Stimulated activated CD4-positive, alpha-beta T cell treated with anti-CD3 and anti-CD28 coated beads, TNF-alpha, amount 100 ng/mL, for 24 hours (primary cell): ENCODE data around the gene ZKSCAN8.
"Not testable (repeated sequence)": the region's sequence is repeated elsewhere in the genome, so short reads cannot be mapped to it uniquely, and the experiment has no call there.

Source experiments
- DNase-seq, 3 experiments: peaks; one replicate each; pipeline ENCODE4 v3.0.0-alpha.2; 2020; ENCODE audit warnings: low read depth in 3 of 3

The ZKSCAN8 gene

DNA sequence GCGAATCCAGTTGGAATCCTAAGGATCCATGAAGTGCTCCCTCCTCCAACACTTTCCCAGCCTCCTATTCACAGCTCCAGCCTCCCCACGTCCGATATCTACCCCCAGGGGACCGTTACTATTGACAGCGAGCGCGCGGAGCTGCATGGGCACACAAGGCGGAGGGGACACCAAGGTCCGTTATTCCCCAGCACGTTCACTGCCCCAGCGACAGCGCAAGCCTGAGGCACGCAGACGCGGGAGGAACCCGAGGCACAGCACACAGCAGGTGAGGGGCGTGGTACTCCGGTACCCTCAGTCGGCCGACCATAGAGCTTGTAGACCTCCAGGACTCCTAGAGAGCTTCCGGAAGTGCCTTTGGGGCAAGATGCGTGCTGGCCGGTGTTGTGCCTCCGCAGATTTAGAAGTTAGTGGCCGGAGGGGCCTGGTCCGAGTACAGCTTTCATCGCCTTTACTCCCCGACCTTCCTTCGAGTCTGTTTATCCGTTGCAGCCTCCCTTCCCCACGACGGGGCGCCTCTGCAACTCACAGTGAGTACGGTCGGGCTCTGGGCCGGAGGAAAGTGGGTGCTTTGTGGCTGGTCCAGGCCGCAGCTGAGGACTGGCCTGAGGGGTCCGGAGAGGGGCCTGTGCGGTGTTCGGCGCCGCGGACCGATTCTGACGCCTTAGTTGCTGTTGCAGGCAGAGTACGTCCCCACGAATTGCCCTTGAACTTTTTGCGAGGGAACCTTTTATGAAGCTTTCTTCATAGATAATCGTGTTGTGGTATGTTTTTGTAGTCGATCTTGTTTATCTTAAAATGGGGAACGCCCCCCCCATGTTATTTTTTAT lies at the start of gene ZKSCAN8:
Gene ZKSCAN8, plus strand, starts transcription at position 384 of the 830 bp plus-strand sequence. CDS start 6,525 bp downstream, outside the sequence.
- peak; percentile 55 to 75 (median 63) for DNase-seq

DNA sequence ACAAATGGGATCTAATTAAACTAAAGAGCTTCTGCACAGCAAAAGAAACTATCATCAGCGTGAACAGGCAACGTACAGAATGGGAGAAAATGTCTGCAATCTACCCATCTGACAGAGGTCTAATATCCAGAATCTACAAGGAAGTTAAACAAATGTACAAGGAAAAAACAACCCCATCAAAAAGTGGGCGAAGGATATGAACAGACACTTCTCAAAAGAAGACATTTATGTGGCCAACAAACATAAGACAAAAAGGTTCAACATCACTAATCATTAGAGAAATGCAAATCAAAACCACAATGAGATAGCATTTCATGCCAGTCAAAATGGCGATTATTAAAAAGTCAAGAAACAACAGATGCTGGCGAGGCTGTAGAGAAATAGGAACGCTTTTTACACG lies 39.5 kb upstream of the ZKSCAN8 start:
- DNase-seq, result not testable (repeated sequence)

DNA sequence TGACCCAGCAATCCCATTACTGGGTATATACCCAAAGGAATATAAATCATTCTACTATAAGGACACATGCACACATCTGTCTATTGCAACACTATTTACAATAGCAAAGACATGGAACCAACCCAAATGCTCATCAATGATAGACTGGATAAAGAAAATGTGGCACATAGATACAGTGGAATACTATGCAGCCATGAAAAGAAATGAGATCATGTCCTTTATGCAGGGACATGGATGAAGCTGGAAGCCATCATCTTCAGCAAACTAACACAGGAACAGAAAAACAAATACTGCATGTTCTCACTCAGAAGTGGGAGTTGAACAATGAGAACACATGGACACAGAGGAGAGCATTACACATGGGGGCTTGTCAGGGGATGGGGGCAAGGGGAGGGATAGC lies 39.0 kb upstream of the ZKSCAN8 start:
- not testable (repeated sequence) for DNase-seq

DNA sequence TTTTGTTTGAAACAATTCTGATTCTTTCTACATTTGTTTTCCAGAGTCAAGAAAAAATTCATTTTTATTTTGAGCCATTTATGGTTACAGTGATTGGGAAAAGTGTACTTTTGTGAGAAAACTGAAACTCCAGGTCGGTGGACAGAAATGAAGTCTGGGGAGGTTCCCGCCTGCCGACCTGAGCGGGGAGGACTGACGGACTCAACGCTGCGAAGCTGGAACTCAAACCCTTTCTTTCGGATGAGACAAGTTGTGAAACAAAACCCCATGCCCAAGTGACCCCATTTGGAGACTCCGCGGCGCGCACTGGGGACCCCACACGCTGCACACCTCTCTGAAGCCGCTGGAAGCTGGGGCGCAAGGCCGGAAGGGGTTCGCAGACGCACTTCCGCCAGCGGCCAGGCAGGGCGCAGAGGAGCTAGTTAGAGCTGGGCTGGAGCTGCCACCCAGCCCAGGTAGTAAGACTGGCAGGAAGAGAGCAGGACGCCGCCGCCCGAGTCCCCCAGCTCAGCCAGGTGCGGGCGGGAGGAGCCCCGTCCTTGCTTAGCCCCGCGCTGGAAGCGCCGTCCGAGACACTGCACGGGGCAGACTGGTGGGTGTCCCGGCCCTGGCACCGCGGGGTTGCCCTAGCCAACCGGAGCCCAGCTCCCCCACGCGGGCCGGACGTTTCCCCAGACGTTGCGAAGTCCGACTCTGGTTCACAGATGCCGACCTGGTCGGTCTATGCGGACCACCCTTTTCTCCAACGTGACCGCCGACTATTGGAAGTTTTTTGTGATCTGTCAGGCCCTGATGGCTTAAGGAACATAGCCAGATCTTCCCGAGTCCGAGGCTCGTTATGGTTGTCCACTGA lies 37.1 kb upstream of the ZKSCAN8 start:
- peak; percentile 63 to 81 (median 64) for DNase-seq

DNA sequence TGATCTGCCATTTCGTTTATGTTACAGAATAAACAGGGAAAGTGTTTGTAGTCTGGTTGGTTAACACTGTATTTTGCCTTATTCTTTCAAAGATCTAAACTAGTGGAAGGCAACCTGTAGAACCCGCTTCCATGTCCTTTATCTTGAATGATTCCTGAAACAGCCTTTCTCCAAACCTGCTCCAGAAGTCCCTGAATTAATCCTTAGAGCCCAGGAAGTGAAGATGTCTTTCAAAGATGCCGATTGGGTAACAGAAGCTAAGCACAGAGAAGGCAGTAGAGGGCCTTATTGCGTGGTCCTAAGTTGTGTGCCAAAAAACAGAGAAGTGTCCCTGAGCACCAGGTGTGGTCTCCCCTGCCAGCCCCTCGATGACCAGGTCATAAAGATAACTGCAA lies 36.4 kb upstream of the ZKSCAN8 start:
- no peak for DNase-seq

DNA sequence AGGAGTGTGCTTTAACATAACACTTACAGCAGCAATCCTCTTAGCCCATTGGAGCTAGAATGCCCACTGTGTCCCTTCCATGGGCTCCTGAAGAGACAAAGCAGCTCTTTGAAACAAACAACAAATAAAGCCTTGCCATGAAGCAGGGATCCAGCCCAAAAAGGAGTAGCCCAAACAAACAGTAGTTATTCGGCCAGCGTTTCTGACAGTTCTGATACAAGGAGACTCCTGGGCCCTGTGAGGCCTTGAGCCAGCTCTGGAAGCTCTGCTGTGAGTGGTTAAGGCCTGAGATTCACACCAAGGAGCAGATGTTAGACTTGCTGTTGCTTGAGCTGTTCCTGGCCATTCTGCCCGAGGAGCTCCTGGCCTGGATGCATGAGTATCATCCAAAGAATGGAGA lies 34.2 kb upstream of the ZKSCAN8 start:
- no peak for DNase-seq

DNA sequence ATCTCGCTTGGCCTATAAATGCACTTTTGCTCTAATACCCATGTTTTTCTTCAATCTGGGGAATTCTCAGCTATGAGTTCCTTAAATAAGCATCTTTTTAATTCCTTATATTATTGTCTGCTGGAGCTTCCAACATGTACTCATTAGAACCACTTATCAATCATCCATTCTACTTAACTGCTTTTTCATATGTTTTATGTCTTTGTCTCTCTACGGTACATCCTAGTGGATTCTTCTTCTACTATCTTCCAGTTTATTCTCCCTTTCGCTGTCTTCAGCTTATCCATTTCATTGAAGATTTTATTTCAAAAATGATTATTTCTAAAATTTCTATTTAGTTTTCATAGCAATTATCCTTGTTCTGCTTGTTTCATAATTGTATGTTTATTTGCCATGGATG lies 29.7 kb upstream of the ZKSCAN8 start:
- DNase-seq, result no peak

DNA sequence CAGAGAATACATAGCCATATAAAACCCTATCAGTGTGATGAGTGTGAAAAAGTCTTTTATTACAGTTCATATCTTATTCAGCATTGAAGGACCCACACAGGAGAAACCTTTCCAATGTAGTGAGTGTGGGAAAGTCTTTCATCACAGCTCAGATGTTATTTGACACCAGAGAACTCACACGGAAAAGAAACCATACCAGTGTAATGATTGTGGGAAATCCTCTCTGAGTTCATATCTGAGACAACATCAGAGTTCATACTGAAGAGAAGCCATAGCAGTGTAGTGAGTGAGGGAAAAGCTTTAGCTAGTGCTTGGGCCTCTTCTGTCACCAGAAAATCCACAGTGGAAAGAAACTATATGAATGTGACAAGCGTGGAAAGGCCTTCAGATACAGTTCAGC lies 25.9 kb upstream of the ZKSCAN8 start:
- DNase-seq, result no peak

DNA sequence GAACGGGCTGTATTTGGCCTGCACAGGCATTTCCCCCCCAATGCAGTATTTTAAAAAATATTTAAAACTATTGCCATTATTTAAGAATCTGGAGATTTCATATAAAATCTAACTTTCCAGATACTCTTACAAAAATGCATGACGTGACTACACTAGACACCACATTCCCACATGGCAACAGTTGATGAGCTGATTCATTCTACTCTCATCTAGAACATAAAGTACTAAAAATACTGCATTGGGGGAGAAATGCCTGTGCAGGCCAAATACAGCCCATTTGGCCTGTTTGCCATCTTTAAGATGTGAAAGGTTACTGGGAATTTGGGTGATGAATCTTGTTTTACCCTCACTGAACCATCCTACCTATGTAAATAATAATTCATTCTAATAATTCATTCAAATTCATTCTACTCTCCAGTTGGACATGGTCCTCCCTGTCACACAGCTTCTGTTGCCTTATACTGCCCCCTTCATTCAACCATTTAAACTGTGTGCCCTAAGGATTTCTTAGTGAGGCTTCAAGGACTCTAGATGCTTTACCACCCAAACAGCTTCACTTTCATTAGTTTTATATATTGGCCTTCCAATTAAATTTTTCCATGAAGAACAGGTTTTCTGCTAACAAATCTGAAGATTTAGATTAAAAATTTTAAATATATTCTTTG lies 24.2 kb upstream of the ZKSCAN8 start:
- no peak for DNase-seq

DNA sequence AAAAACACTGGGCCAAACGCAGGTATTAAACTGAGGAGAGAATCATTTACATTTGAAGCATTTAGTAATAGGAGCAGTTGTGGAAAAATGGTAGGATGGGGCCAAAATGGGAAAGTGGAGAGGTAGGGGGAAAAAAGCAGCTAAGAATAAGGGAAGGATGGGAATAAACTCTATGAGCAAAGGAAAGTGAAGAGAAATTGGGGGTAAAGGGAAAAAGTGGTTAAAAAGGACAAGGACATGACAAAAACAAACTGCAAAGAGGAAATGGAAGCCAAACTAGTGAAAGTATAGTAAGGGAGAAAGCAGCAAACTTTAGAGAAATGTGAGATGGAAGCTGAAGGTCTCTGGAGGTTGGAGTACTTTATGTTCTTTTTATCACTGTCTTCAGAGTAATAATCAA lies 23.5 kb upstream of the ZKSCAN8 start:
- DNase-seq, result no peak

DNA sequence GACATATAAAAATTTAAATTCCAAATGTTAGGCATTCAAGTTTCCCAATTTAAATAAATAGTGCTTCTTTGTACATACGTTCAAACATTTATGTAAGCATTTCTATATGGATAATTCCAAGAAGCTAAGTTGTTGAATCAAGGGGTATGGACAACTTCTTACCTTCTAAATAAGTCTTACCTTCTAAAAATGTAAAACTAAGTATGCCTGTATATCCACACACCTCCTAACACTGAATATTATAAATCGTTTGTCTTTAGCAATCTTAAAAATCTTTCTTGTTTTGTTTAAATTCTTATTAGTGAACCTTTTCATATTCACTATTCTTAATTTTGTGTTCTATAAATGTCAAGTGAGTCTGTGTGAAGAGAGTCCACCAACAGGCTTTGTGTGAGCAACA lies 19.8 kb upstream of the ZKSCAN8 start:
- DNase-seq, result no peak

DNA sequence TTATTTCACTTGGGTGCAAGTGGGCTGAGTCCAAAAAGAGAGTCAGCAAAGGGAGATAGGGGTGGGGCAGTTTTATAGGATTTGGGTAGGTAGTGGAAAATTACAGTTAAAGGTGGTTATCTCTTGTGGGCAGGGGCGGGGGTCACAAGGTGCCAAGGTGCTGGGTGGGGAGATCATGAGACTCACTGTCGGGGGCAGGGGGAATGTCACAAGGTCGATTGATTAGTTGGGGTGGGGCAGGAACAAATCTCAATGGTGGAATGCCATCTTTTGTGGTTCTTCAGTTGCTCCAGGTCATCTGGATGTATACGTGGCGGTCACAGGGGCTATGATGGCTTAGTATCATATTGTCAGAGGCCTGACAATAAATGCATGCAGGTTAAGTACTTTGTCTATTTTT lies 19.4 kb upstream of the ZKSCAN8 start:
- DNase-seq, result not testable (repeated sequence)

DNA sequence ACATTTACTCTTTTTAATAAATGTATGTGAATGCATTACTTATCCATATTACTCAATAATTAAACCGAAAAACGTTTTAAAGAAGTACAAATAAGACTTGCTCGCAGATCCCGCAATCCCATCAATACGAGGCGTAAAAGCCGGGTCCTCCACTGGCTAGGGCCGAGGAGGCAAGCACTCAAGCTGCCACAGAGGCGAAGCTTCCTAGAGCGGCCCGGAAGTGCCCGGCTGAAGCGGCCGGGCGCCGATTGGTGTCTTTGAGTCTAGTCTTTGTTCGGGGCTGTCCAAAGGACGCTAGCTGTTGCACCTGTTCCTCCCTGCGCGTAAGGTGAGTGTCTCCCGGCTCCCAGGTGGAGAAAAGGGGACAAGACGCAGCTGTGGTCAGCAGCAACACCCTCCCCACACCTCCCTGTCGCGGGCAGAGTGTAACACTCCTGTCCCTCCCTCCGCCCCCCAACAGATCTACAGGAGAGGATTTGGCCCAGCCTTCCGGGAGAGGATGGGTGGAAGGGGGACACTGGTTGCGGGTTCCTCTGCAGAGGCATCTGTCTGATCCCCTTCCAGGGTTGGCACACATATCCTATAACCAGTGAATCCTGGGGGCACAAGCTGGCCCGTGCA lies 17.2 kb upstream of the ZKSCAN8 start, which contains the start of gene ZSCAN16:
Gene ZSCAN16, plus strand, starts transcription at position 260 of the 621 bp plus-strand sequence. CDS start 835 bp downstream, outside the sequence.
- peak; percentile 41 to 74 (median 54) for DNase-seq

DNA sequence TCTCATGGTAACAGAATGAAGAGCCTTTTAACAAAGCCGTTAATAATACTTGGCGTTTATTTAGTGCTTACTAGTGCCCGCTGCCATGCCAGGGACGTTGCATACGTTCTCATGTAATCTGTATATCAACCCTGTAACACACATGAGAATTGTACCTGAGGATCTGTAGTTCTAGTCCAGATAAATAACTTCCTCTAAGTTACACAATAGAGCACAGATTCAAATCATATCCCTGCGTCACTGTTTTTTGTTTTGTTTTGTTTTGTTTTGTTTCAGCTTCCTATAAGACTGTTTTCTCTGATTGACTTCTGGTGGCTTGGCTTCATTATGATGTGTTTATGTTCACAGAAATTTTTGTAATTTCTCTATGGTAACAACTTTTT lies 16.7 kb upstream of the ZKSCAN8 start:
- no peak for DNase-seq

DNA sequence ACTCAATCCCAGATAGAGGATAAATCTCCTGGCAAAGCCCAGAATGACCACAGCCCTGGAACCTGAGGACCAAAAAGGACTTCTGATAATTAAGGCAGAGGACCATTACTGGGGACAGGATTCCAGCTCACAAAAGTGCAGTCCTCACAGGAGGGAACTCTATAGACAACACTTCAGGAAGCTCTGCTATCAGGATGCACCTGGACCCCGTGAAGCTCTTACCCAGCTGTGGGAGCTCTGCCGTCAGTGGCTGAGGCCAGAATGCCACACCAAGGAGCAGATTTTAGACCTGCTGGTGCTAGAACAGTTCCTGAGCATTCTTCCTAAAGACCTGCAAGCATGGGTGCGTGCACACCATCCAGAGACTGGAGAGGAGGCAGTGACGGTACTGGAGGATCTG lies 16.3 kb upstream of the ZKSCAN8 start:
- no peak for DNase-seq

DNA sequence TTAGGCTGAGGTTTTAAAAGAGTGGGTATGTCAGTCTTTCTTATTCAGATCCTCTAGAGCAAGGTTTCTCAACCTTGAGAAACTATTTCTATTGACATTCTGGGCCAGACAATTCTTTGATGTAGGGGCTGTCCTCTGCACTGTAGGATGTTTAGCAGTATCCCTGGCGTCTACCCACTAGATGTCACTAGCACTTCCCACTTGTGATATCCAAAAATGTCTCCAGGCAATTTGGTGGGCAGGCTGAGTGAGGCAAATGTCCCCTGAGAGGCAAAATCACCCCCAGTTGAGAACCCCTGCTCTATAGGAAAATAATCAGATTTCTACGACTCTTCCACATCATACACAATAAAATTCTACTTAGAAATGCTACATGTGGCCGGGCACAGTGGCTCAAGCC lies 7.7 kb upstream of the ZKSCAN8 start:
- DNase-seq, result no peak

DNA sequence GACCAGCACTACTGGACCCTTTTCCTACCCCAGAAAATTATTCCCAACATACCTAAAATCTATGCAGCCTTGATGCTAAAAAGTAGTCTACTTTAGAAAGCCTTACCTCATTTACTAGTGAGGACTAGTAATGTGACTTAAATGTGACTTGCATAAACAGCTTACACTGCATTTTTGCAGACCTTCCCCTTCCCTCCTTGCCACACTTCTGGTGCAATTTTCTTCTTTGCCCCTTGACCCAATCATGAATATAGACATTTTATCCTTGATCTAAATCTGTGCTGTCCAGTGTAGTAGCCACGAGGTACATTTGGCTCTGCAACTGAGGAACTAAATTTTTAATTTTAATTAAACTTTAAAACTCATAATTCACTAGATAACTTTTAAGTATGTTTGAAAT lies 7.0 kb upstream of the ZKSCAN8 start:
- no peak for DNase-seq

DNA sequence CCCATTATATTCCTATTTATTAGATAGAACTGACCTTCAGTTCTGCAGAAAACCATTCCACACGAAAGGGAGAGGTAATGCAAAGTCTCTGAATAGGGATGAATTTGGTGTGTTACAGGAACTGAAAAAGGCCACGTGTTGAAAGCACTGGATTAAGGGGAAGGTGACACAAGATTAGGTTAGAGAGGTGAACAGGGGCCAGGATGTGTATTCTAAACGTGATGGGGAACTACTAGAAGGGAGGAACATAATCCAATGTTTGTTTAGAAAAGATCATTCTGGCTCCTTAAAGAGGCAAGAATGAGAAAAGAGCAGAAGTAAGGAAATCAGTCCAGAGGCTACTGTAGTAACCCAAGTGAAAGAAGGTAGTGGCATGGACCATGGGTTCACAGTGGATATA lies 6.3 kb upstream of the ZKSCAN8 start:
- DNase-seq, result no peak

DNA sequence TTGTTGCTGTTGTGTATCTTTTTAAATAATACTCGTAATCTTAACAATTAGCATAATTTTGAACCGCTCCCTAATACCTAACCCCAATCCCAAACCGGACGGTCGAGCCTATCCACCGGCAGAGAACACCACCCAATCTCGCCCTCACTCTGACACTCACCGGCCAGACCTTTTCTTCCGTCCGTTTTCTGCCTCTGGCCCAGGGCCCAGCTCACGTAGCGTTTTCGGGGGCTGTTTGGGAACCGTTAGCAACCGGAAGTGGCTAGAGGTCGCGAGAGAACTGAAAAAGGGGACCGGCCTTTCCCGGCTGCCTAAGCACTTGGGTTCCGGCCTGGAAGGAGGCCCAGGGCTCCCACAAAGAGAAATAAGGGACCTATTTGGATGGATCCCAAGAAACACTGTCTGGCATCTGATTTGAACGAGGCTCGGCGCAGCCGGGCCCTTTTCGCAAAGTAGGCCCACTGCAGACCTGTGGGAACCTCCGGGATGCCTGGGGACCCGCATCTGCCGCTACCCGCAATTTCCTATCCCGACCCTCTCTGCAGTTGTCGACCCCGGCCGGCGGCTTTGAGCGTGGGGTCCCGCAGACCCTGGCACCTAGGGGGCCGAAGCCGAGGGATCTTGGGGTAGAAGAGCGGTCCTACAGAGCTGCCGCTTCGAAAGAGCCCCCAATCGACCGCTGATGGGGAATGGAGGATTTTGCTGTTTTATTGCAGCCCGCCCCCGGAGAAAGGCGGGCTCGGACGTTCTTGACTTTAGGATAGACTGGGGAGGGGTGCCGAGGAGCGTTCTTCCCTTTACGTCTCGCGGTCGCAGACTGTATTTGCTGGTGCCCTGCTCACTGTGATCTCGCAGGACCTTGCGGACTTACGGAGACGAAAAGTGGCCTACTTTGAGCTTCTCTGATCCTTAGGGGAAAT lies 4.8 kb upstream of the ZKSCAN8 start:
- DNase-seq, result peak; percentile 66 to 76 (median 69)

DNA sequence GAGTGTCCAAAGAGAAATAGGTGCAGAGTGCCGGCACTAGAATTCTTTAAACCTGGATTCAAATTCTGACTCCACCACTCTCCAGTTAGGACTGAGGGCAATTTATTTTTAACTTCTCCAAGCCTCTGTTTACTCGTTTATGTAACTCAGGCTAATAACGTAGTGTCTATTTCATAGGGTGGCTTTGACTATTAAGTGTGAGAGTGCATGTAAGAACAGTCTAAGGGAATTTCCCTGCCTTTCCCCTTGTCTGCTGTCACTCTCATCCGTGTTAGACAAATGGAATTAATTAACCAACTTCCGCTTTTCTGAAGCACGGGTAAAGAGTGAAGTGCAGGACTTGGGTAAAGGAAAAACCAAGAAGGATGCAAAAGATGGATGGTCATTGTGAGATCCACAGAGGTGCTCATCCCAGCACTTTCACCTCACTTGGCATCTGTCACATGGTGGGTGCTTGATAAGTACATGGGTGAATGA lies 4.1 kb upstream of the ZKSCAN8 start:
- no peak for DNase-seq
